ENCODE results near the gene KIF5A.

DNA sequence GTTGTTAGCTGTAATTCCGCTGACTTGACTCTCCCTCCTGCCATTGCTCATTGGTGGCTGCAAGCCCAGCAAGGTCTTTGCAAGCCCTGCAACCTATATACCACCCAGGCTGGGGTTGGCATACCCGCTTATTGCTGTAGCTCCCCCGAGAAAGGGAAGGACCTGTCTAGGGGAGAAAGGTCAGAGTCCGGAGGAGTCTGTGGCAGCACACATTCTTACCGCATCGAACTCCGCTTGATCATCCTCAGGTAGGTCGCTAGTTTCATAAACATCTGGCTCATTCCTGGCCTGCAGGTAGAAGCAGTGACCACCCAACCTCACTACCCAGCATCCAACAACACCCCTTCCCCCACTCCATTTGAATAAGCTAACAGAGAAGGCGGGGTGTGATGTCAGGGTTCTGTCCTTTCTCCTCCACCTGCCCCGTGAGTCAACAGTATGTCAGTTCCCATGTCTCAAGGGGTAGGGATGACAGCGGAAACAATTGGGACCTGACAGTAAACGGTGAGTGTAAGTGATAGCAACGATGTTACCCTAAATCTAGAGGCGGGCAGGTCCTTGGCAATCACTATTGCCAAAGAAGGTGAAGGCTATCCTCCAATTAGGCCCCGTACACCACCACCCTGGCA, 3.9 kb upstream of the KIF5A start:
- TF ChIP-seq JUND (CRISPR knock-in tag; IDR thresholded peaks at IDR 0.05) = no peak
- TF ChIP-seq, protein P1, sequence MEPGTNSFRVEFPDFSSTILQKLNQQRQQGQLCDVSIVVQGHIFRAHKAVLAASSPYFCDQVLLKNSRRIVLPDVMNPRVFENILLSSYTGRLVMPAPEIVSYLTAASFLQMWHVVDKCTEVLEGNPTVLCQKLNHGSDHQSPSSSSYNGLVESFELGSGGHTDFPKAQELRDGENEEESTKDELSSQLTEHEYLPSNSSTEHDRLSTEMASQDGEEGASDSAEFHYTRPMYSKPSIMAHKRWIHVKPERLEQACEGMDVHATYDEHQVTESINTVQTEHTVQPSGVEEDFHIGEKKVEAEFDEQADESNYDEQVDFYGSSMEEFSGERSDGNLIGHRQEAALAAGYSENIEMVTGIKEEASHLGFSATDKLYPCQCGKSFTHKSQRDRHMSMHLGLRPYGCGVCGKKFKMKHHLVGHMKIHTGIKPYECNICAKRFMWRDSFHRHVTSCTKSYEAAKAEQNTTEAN (CRISPR knock-in tag; conservative IDR thresholded peaks at IDR 0.05) = no peak
- no peak for TF ChIP-seq GABPA (IDR thresholded peaks at IDR 0.05; ENCODE audit: low read depth, low read length)
- no peak for TF ChIP-seq GABPA (CRISPR knock-in tag; IDR thresholded peaks at IDR 0.05; ENCODE audit: low read depth)
- no peak for TF ChIP-seq ZNF629 (CRISPR knock-in tag; conservative IDR thresholded peaks at IDR 0.05)
- TF ChIP-seq, protein P2, sequence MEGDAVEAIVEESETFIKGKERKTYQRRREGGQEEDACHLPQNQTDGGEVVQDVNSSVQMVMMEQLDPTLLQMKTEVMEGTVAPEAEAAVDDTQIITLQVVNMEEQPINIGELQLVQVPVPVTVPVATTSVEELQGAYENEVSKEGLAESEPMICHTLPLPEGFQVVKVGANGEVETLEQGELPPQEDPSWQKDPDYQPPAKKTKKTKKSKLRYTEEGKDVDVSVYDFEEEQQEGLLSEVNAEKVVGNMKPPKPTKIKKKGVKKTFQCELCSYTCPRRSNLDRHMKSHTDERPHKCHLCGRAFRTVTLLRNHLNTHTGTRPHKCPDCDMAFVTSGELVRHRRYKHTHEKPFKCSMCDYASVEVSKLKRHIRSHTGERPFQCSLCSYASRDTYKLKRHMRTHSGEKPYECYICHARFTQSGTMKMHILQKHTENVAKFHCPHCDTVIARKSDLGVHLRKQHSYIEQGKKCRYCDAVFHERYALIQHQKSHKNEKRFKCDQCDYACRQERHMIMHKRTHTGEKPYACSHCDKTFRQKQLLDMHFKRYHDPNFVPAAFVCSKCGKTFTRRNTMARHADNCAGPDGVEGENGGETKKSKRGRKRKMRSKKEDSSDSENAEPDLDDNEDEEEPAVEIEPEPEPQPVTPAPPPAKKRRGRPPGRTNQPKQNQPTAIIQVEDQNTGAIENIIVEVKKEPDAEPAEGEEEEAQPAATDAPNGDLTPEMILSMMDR (CRISPR knock-in tag; IDR thresholded peaks at IDR 0.05) = no peak
